Cerebellar nuclear complex (tissue), 1 donor: ENCODE measurements around the gene UCP2.

ENCODE experiments used
- DNase-seq, 2 experiments: peaks; one replicate each; lab custom pipeline; 2025; lab: John Stamatoyannopoulos, UW

UCP2 gene

DNA sequence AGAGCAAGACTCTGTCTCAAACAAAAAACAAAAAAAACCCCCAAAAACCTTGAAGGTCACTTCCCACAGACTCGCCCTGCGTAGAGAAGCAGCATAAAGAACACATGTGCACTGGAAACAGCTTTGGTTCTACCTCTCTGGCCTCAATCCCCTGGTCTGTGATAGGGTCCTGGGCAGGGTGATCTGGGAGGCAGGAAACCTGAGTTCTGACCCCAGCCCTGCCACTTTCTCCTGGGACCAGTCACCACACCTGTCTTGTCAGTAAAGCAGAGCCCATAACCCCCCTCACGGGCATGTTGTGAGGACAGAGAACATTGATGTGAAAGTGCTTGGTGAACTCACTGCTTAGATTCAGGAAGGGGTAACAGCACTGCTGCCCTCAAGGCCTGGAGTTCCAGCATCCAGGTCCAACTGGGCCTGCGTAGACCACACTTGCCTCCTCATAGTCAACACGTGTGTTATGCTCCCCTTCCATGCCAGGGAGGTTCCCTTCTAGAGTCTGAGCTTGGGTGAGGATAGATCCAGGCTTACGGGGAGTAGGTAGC lies 11.4 kb downstream of the UCP2 start:
- no peak for DNase-seq

GRCh38 chr11:73969991-73970800 lies 12.4 kb downstream of the UCP2 start:
- no peak for DNase-seq

DNA sequence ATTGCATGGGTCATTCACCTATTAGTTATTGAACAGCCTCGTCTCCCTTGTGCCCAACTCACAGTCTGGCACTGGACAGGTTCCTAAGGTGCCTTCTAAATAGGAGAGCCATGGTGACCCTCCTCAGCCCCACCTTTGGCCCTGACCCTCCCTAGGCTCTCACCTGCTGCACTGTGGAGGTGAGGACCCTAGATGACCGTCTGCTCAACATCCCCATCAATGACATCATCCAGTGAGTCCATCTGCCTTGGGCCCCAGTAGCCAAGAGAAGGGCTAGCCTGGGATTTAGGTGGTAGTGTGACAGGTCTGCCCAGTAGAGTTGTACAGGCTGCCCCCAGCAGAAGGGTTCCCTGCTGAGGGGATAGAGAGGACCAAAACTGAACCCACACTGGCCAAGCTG lies 13.6 kb downstream of the UCP2 start:
- no peak for DNase-seq

DNA sequence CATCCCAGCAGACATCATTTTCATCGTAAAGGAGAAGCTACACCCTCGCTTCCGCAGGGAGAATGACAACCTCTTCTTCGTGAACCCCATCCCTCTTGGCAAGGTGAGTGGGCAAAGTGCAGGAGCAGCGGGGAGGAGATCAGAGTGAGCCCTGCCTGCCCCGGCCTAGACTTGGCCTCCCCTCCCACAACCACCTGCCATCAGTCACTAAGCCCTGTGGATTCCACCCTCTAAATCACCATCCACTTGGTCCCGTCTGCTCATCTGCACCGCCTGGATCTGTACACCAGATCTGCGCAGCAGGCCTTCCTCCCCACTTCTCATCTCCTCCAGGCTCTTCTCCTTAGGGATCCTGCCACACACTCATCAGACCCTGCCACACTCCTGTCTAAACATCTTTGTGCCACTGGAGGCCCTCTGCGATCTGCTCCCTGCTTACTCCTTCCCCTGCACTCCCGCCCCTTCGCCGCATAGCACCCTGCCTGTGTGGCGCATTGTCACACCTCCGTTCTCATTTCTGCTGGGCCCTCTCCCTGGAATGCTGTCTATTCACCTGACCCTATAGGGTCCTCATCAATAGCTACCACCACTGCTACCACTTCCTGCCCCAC lies 14.2 kb downstream of the UCP2 start:
- no peak for DNase-seq

DNA sequence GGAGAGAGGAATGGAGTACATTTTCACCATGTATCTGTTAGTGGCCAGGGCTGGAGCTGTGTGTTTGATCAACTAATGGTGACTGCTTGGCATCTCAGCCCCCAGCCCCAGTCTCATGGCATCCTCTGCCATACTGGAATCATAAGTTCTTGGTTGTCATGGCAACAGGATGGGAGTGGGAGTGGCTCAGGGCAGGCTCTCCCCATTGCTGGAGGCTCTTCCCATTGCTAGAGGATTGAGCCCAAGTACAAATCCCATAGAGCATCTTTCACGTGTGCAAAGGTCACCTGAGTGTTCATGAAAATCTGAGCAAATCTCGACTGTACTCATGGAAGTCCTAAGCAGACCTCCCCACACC lies 16.9 kb downstream of the UCP2 start:
- no peak for DNase-seq

- DNase-seq = no peak
Measured at GRCh38 chr11:73965076-73965763, 17.4 kb downstream of the UCP2 start.

DNA sequence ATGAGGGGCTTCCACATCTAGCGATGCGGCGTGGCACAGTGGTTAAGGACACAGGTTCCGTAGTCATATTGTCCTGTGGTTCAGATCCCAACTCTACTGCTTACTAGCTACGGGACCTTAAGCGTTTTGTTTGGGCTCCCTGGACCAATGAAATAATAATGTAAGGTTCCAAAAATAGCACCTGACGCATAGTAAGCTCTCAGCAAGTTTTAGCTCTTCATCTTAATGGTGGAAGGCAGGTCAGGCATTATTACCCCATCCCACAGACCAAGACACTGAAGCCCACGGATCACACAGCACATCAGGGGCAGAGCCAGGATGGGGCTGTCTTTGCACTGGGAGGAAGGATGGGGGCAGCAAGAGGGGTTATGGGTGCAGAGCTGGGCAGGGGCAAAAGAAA lies 18.8 kb downstream of the UCP2 start:
- no peak for DNase-seq

DNA sequence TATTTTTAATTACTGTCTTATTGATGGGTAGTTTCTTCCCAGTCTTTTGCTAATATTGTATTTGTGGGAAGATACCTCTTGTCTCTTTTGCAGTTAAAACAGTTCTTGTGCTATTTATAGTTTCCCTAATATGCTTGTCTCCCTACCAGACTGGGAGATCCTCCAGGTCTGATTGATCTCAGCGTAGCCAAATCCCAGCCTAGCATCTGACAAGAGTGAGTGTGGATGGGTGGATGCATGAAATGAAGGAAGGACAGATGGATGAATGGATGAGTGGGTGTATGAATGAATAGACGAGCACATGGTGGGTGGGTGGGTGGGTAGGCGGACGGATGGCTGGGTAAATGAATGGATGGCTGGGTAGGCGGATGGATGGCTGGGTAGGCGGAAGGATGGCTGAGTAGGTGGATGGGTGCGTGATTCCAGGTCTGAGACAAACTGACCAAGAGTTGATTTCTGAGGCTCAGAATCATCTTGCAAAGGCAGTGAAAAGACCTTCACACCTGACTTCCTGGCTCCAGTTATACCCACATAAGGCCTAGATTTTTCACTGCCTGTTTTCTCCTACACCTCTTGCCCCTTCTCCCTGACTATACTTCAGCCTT lies 20.4 kb downstream of the UCP2 start:
- no peak for DNase-seq

GRCh38 chr11:73961321-73961720 lies 21.3 kb downstream of the UCP2 start:
- DNase-seq = no peak

DNA sequence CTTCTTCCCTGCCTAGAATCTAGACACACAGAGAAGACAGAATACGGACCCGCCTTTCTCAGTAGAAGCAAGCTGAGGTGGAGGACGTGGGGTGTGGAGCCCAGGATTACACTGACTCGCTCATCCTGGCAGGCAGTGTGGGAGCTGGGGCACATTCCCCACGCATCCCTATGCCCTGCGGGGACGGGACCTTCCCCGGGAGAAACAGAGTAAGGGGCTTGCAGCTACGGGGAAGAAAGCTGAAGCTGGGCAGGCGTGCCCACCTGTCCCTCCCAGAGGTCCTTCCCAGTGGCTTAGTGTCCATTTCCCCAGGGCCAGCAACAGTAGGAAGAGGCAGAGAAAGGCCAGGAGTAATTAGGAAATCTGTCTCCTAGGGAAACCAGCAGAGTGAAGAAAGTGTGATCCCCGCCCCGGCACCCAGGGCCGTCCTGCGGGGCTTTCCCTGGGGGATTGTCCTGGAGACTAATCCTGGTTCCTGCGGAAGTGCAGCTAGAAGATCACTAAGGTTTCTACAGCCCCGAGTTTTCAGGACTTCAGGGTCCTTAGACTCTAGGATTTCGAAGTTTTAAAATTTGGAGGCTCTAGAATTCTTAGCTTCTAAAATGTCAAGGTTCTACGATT lies 24.0 kb downstream of the UCP2 start:
- DNase-seq = no peak

DNA sequence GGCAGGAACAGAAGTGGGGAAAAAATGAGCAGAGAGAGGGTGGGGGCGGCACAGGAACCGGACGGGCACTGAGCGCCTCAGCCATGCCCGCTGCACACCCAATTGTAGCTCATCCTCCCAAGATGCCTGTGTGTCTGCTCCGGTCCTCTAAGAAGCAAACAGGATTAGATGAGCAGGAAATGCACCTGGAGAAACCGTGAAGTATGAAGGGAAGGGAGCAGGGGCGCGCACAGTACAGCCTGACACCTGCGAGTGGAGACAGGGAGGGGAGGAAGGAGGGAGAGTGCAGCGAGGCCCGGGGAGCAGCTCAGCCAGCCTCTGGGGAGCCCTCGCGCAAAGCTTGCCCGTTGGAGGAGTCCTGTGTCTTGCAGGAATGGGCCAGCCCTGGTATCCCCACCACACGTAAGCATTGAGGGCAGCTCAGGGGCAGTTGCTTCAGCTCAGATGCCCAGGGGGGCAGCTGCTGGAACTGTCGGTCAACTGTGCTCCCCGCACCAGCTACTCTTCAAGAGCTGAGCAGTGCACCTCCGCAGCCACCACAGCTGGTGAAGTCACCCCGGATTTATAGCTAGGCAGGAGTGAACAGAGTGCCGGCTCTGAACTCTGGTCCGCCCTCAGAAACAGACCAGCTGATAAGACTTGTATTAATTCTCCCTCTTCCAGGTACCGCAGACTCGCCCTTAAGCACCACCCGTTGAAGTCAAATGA lies 24.8 kb downstream of the UCP2 start:
- DNase-seq = no peak

DNA sequence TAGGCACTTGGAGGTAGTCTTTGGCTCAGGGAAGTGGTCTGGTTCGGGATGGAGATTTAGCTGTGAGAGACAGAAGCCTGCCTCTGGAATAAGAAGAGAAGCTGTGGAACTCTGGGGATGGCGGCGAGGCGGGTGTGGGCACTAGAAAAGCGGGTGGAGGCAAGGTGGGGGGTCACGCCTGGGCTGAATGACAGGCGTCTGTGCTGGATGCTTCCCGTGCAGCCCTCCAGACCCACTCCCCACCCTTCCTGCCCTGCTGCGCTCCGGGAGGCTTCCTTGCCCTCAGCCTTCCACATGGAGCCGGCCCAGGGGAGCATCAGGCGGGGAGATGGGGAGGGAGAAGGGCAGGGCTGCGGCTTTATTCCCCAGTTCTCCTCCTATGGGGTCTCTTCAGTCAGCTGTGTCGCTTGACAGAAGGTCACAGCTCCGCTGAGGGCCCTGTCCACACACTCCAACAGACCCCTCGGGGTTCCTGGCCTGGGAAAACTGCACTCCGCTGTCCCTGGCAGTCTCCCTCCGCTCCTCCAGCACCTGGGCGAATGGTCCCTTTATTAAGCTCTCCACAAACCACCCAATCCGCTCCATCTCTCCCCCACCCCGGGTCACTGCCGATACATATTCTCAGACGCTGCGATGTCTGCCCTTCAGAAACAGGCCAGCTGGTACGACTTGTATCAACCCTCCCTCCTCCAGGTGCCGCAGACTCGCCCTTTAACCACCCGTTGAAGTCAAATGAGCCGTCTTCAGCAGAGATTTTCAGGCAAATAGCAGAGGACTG lies 25.6 kb downstream of the UCP2 start:
- no peak for DNase-seq

DNA sequence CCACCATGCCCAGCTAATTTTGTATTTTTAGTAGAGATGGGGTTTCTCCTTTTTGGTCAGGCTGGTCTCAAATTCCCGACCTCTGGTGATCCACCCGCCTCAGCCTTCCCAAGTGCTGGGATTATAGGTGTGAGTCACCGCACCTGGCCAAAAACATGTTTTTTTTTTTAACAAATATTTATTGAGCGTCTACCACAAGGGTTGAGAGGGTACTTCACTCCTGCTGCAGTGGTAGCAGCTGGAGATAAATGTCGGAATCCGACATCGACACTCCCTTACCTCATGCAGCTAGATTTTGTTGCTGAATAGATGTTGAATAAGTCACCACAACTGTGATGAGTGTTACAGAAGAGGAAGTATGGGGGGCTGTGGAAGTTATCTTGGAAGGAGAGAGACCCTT lies 30.8 kb downstream of the UCP2 start:
- no peak for DNase-seq

- DNase-seq = no peak
Measured at GRCh38 chr11:73950869-73951710, 31.6 kb downstream of the UCP2 start, which contains the start of gene DNAJB13. Gene DNAJB13, plus strand, starts transcription at chr11:73951026. Its CDS starts 44 bp downstream, at chr11:73951070.

- no peak for DNase-seq
Measured at GRCh38 chr11:73949912-73950311, 32.7 kb downstream of the UCP2 start.

DNA sequence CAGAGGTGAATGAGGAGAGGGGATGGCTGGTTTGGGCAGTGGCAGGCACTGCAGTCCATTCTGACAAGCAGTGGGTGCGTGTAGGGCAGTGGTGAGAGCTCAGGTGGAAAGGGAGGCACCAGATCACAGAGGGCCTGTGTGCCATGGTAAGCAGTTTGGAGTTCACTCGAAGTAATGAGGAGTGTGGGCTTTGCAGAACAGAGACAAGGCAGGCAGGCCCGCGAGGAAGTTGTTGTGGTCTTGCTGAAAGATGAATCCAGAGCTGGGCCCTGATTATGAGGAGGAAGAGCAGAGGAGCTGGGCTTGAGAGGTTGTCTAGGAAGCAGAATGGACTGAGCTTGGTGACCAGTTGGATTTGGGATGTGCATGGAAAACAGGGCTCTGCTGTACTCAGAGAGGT lies 33.4 kb downstream of the UCP2 start:
- DNase-seq = no peak

DNA sequence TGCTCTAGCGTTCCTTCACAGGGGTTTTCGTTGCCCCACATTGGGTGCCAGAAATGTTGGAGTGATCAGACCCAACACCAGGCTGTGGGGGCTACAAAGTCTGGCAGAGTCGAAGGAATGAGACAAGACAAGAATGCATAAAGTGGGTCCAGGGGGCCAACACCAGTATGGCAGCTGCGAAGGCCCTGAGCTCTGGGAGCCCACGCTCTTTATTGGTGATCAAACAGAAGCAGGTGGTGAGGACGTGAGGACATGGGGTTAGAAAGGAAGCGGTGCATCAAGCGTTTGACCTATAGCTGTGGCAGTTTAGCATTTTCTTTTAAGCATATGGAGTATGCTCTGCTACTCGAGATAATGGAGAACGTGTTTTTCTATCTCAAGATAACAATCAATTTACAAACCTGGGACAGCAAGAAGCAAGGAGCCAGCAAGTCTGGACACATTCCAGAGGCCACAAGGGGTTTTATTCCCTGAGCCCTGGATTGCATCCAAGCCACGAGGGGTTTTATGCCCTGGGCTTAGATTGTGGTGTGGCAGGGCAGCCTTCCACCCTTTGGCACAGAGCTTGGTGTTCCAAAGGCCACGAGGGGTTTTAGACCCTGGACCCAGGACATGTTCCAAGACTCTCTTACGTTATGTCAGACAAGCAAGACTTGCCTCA lies 35.7 kb downstream of the UCP2 start:
- DNase-seq = no peak

GRCh38 chr11:73945396-73945795 lies 37.2 kb downstream of the UCP2 start:
- no peak for DNase-seq

DNA sequence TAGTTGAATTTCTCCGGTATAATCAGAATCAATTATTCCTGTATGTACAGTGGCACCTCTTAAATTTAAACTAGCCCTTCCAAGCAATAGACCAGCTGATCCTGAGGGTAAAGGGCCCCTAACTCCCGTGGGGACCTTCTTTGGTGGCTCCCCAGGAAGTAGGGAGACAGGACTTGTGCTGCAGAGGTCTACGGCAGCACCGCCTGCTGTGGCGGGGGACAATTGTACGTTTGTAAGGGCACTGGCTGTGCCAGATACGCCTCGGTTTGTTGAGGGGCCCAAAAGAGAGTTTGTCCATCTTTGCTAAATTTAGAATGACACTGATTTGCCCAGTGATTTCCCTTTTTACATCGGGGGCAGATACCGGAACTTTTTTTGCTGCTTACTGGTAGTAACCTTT lies 37.7 kb downstream of the UCP2 start:
- no peak for DNase-seq
